ENCODE results near the gene MTMR11. TPM values are rescaled to one million over a fixed set of nuclear protein-coding genes. Genes with fewer than 3 reads are reported as not detected.
"Not testable (repeated sequence)": the region's sequence is repeated elsewhere in the genome, so short reads cannot be mapped to it uniquely, and the experiment has no call there.

Gene MTMR11
- total RNA-seq, 1 experiment from 2014 or later, result 6.8 TPM

DNA sequence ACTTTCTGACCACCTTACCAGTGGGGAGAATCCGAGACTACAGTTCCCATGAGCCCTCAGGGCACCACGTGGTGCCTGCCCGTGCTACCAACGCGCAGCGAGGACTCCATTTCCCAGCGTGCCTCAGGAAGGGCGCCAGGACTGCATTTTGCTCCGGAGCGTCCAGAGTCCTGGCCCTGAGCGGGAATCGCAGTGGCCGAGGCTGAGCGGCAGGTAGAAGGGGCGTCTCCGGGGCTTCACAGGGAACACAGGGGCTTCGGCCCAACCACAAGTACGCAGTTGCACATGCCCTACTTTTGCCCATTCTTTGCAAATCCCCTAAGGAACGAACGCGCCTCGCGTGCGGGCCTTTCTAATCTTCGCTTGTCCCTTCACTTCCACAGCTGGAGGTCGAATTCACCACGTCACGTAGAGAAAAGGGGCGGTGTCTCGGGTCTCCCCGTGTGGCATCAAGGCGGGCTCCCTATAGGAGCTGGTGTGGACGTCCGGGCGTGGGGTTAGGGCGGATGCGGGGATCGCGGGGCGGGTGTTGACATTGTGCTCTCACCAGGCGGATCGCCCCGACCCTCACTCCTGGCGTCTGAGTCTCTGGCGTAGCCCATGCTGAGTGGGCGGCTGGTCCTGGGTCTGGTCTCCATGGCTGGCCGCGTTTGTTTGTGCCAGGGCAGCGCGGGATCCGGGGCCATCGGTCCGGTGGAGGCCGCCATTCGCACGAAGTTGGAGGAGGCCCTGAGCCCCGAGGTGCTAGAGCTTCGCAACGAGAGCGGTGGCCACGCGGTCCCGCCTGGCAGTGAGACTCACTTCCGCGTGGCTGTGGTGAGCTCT lies 37.0 kb downstream of the MTMR11 start, which contains the start of gene BOLA1:
TSS of gene BOLA1 (plus strand) at position 109 of the 825 bp plus-strand sequence. CDS start at position 601, 492 bp downstream.
- peak; percentile 90 for DNase-seq (ENCODE audit: low spot score)

DNA sequence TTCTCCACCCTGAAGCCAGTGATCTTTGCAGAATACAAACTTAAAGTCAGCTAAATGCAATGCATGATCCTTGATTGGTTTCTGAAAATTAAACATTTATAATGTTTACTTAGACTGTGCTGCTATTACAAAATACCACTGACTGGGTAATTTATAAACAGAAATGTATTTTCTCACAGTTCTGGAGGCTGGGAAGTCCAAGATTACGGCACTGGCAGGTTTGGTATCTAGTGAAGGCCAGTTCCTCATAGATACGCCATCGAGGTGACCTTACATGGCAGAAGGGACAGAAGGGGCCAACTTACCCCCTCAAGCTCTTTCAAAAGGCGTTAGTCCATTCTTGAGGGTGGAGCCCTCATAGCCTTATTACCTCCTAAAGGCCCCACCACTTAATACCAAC lies 40.1 kb downstream of the MTMR11 start:
- DNase-seq (ENCODE audit: low spot score), result no peak

DNA sequence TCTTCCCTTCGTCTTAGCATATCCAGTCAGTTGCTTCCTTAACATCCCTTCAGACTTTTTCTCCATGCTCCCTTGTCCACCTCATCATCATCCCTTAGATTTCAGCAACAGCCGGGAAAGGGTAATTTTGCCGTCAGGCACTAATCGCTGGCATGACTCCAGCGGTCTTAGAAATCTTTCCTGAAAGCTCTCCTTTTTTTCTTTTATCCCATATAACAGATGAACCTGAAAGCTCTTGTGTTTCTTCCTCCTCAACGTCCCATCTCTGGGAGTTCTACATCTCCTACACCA lies 47.7 kb downstream of the MTMR11 start:
- no peak for DNase-seq (ENCODE audit: low spot score)

DNA sequence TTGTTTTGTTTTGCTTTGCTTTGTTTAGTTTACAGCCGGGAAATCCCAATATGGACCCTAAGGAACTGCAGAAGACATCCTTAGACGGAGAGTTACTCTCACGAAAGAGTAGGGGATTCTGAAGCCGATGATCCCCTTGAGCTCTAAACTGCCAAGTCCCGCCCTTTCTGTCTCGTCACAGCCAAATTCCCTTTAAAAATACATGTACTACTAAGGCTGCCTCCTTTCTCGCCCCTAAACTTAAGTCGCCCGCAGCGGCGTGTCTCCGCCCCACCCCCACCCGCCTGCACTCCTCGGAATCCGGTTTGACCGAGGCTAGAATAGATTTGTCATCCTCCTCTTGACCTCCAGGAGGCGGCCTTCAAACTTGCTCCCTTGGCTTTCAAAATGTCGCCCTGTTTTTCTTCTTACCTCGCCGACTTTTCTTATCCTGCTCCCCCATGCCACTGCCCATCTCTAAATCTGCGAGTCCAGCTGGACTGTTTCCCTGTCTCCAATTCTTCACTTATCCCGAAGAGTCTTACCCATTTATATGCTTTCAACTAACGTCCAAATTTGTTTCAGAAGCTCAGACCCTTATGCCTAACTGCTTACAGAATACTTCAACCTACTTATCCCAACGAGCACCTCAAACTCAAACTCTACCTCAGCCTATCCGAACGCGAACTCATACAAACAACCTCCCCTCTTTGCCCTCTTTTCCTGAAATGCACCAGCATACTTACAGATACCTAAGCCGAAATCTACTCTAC lies 48.3 kb downstream of the MTMR11 start:
- DNase-seq (ENCODE audit: low spot score), result peak; percentile 93

DNA sequence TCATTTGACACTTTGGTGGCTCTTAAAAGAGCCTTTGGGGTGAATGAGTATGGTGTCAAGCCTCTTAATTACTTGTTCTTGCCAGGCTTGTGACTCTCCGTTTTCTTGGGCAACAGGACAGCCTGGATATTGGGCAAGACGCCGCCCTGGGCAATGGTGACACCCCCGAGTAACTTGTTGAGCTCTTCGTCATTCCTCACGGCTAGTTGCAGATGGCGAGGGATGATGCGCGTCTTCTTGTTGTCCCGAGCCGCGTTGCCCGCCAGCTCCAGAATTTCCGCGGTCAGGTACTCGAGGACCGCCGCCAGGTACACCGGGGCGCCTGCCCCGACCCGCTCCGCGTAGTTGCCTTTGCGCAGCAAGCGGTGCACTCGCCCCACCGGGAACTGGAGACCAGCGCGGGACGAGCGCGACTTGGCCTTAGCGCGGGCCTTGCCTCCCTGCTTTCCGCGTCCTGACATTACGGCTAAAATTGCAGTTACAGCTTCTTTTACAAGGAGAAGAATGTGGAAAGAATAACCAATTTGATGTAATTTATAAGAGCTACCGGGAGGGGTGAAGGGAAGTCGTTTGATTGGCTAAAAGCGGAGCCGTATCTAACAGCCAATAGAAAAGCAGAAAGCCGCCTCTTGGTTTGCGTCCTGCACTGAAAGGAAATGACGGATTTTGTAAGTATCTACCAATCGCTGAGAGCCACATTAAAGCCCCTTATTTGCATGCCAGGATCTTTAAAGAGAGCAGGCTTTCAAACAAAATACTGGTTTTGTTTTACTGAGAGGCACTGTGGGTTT lies 49.0 kb downstream of the MTMR11 start:
- DNase-seq (ENCODE audit: low spot score), result peak; percentile 93

DNA sequence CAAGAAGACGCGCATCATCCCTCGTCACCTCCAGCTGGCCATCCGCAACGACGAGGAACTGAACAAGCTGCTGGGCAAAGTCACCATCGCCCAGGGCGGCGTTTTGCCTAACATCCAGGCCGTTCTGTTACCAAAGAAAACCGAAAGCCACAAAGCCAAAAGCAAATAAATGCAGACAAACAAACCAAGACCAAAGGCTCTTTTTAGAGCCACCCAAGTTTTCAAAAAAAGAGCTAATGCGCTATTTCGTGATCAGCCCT lies 49.6 kb downstream of the MTMR11 start:
- DNase-seq (ENCODE audit: low spot score), result not testable (repeated sequence)

- peak; percentile 98 for DNase-seq (ENCODE audit: low spot score)
These were observed 50.1 kb downstream of the MTMR11 start for GRCh38 chr1:149886396-149887195.

DNA sequence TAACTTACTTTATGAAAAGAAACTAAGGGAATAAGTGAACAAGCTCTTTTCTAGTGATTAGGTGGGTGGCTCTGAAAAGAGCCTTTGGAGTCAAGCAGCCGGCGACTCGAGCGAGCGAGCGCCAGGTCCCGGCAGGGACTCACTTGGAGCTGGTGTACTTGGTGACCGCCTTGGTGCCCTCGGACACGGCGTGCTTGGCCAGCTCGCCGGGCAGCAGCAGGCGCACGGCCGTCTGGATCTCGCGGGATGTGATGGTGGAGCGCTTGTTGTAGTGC lies 50.6 kb downstream of the MTMR11 start:
- not testable (repeated sequence) for DNase-seq (ENCODE audit: low spot score)

GRCh38 chr1:149885339-149886120 lies 51.1 kb downstream of the MTMR11 start:
- peak; percentile 77 for DNase-seq (ENCODE audit: low spot score)

GRCh38 chr1:149884433-149885338 lies 52.0 kb downstream of the MTMR11 start:
- peak; percentile 73 for DNase-seq (ENCODE audit: low spot score)

GRCh38 chr1:149883598-149884247 lies 53.0 kb downstream of the MTMR11 start:
- DNase-seq (ENCODE audit: low spot score), result no peak

GRCh38 chr1:149881876-149882275 lies 54.8 kb downstream of the MTMR11 start:
- DNase-seq (ENCODE audit: low spot score), result no peak

- no peak for DNase-seq (ENCODE audit: low spot score)
These were observed 57.1 kb downstream of the MTMR11 start for GRCh38 chr1:149879556-149879955.

Other genes with a start within 250 kb of the MTMR11 start
- gene FCGR1A, start 154.2 kb downstream of the MTMR11 start, total RNA-seq (2014; rRNA removed; shearing (Covaris generic)), result not detected in 2 replicates
- 17.8 and 20.4 TPM in 2 replicates for gene BOLA1, start 37.3 kb downstream of the MTMR11 start, total RNA-seq (2014; rRNA removed; shearing (Covaris generic))
- gene SV2A, start 19.0 kb downstream of the MTMR11 start, total RNA-seq (2014; rRNA removed; shearing (Covaris generic)), result 0.08 TPM in 1 of 2 replicates, not detected in the other
- 13.3 and 14.8 TPM in 2 replicates for gene SF3B4, start 9.1 kb downstream of the MTMR11 start, total RNA-seq (2014; rRNA removed; shearing (Covaris generic))
- 5.9 and 6.2 TPM in 2 replicates for gene OTUD7B, start 73.8 kb upstream of the MTMR11 start, total RNA-seq (2014; rRNA removed; shearing (Covaris generic))
- gene VPS45, start 130.9 kb upstream of the MTMR11 start, total RNA-seq (2014; rRNA removed; shearing (Covaris generic)), result 8.7 and 10.5 TPM in 2 replicates
- 0.05 and 0.18 TPM in 2 replicates for gene PLEKHO1, start 213.0 kb upstream of the MTMR11 start, total RNA-seq (2014; rRNA removed; shearing (Covaris generic))

Measured in HT-29 (cell line).